VCaP (cell line): ENCODE measurements around the gene NAV2.

Experiments
- H3K27ac ChIP-seq: fragments of 450-650 bp; 2 replicates; pipeline ENCODE4 v1.5.1; 2017
- CTCF ChIP-seq: fragments of 450-650 bp; conservative IDR thresholded peaks from 2 replicates; pipeline ENCODE4 v1.5.1; 2017; ENCODE audit warnings: mild to moderate bottlenecking, moderate library complexity

The NAV2 gene

GRCh38 chr11:20008871-20009644 is 296.4 kb downstream of the NAV2 start:
- TF ChIP-seq CTCF = no peak
- H3K27ac ChIP-seq = no peak overlapping the region

GRCh38 chr11:20010156-20010850 is 297.7 kb downstream of the NAV2 start:
- no peak for TF ChIP-seq CTCF
- no peak overlapping the region for H3K27ac ChIP-seq

GRCh38 chr11:20010851-20011225 is 298.2 kb downstream of the NAV2 start:
- no peak for TF ChIP-seq CTCF
- H3K27ac ChIP-seq = no peak overlapping the region

GRCh38 chr11:20011307-20011951 is 298.8 kb downstream of the NAV2 start:
- no peak for TF ChIP-seq CTCF
- H3K27ac ChIP-seq = no peak overlapping the region

- peak overlapping the region; percentile 63 for H3K27ac ChIP-seq
- no peak for TF ChIP-seq CTCF
These were observed 300.9 kb downstream of the NAV2 start for GRCh38 chr11:20013346-20014066.

GRCh38 chr11:20014067-20014402 is 301.4 kb downstream of the NAV2 start:
- H3K27ac ChIP-seq = peak overlapping the region; percentile 63
- TF ChIP-seq CTCF = no peak

GRCh38 chr11:20015101-20015500 is 302.5 kb downstream of the NAV2 start:
- TF ChIP-seq CTCF = no peak
- H3K27ac ChIP-seq = no peak overlapping the region
